ENCODE data around the gene NRP2. TPM values are rescaled to one million over a fixed set of nuclear protein-coding genes. Genes with fewer than 3 reads are reported as not detected.

The NRP2 gene
- total and polyA plus RNA-seq, 2 of the 13 experiments (the other 11 are each of a cell fraction or from before 2014, with no cell fraction given): 0.65 to 1.4 TPM

DNA sequence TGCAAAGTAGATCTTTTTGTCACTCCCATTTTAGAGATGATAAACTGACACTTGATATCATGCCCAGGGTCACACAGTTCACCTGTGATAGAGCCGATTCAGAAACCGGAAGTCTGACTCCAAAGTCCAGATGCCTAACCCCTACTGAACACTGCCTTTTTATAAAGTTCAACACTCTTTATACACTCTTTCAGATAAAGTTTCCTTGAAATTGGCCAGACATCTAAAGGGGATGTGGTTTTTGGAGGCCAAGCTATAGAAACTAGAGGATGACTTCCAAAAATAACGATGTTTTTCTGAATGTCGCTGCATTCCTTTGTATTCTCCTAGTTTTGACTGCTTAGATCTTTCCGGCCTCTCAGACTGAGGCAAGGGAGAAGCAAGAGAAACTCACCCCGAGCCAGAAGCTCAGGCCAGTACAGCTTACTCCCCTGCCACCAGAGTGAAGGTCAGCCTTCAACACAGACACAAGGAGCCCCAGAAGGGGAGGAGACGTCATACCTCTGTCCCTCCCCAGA lies 61.8 kb downstream of the NRP2 start:
- Histone ChIP-seq H3K27ac (ENCODE audit: extremely low read length, insufficient read depth, low read length) (no peak overlapping the region), H4K20me1 (ENCODE audit: insufficient read depth, low read length) (no peaks in the 10 kb centered on the region), H3K4me1 (ENCODE audit: insufficient read depth, low read length) (peaks cover 20% of the 10 kb centered on the region), H3K79me2 (ENCODE audit: insufficient read depth, low read length) (no peaks in the 10 kb centered on the region), H3K27me3 (ENCODE audit: control insufficient read depth in 1 of 2, insufficient read depth in 2 of 2, low read length in 2 of 2) (peaks cover 0 to 3% of the 10 kb centered on the region in 2 experiments; a peak in 1 of 5 replicates), H3K4me2 (ENCODE audit: low read depth, low read length) (no peak overlapping the region), H3K4me3 (replicated peaks in 1 of 3; ENCODE audit: insufficient read depth in 1 of 3, low read depth in 2 of 3, low read length in 3 of 3) (no peak overlapping the region), H2AFZ (ENCODE audit: low read length) (no peak overlapping the region), H3K9me3 (ENCODE audit: low read length) (no peaks in the 10 kb centered on the region), H3K36me3 (replicated peaks in 1 of 2; ENCODE audit: control insufficient read depth in 1 of 2, insufficient read depth in 2 of 2, low read length in 2 of 2) (no peaks in the 10 kb centered on the region), H3K9ac (ENCODE audit: insufficient read depth, low read depth, low read length) (no peak overlapping the region)
- CTCF ChIA-PET (ENCODE audit: low intra/inter-chr PET ratio, low total read pairs): no interaction called here
- DNase-seq (ENCODE audit: low spot score) (no peak), FAIRE-seq (no peak), ATAC-seq (peak; percentile 39; the same call in 2 of the 3 replicates)
- 36% methylated on average over 7 of the region's 7 CpGs for WGBS (ENCODE audit: low lambda C conversion rate)
- BruUV-seq (replicated peaks): no TSS peak
- intact Hi-C loops (cut with micrococcal nuclease; ENCODE audit: unreplicated experiment) (no loop called here), in situ Hi-C loops (cut with HindIII; ENCODE audit: extremely low pct_ligation_motif_present, low pct_unique_long_range_greater_than_20kb) (no loop called here)
- POLR2A ChIA-PET: no interaction called here
- no peak for TF ChIP-seq ZNF224 (CRISPR knock-in tag; IDR thresholded peaks at IDR 0.05)
- peak; percentile 66; the same call in 1 of the 2 replicates for TF ChIP-seq ZNF709 (CRISPR knock-in tag; IDR thresholded peaks at IDR 0.05)
- peak; percentile 81 for TF ChIP-seq ZNF629 (CRISPR knock-in tag; conservative IDR thresholded peaks at IDR 0.05)

DNA sequence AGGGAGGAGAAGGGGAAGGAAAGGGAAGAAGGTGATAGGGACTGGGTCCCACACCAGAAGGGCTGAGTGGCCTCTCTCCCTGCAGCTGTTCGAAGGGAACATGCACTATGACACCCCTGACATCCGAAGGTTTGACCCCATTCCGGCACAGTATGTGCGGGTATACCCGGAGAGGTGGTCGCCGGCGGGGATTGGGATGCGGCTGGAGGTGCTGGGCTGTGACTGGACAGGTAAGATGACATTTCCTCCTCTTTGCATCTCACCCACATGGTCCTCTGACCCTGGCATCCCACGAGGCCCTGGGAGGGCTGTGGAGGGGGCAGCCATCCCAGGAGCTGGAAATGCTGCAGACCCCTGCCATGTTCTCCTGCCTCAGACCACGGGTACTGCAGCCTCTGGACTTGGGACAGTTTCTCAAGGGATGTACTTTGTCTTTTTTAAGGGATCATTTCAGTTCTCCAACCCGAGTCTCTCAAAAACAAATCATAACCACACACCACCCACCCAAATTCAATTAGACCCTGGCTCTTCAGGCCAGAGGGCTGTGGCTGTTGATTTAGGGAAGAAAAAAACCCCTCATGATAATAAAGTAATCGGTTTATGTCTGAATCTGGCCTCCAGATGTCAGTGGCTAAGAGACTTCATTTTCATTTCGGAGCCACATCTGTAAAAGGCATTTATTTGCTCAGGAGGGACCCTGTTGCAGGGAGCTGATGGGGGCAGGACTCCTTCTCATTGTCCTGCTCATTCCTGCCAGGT lies 63.5 kb downstream of the NRP2 start:
- Histone ChIP-seq H3K9me3 (ENCODE audit: low read length) (no peaks in the 10 kb centered on the region), H3K4me2 (ENCODE audit: low read depth, low read length) (no peak overlapping the region), H4K20me1 (ENCODE audit: insufficient read depth, low read length) (no peaks in the 10 kb centered on the region), H3K4me3 (replicated peaks in 1 of 3; ENCODE audit: insufficient read depth in 1 of 3, low read depth in 2 of 3, low read length in 3 of 3) (no peak overlapping the region), H3K9ac (ENCODE audit: insufficient read depth, low read depth, low read length) (no peak overlapping the region), H3K4me1 (ENCODE audit: insufficient read depth, low read length) (peaks cover 20% of the 10 kb centered on the region), H3K27me3 (ENCODE audit: control insufficient read depth in 1 of 2, insufficient read depth in 2 of 2, low read length in 2 of 2) (peaks cover 0 to 3% of the 10 kb centered on the region in 2 experiments; a peak in 1 of 5 replicates), H3K27ac (ENCODE audit: extremely low read length, insufficient read depth, low read length) (no peak overlapping the region), H3K79me2 (ENCODE audit: insufficient read depth, low read length) (no peaks in the 10 kb centered on the region), H3K36me3 (replicated peaks in 1 of 2; ENCODE audit: control insufficient read depth in 1 of 2, insufficient read depth in 2 of 2, low read length in 2 of 2) (no peaks in the 10 kb centered on the region), H2AFZ (ENCODE audit: low read length) (no peak overlapping the region)
- no peak for FAIRE-seq
- WGBS (ENCODE audit: low lambda C conversion rate): 60% methylated on average over 14 of the region's 14 CpGs
- ChIA-PET CTCF (ENCODE audit: low intra/inter-chr PET ratio, low total read pairs) (no interaction called here), POLR2A (no interaction called here)
- TF ChIP-seq KLF16 (CRISPR knock-in tag; IDR thresholded peaks at IDR 0.05): no peak
- no peak for TF ChIP-seq PCBP1 (IDR thresholded peaks at IDR 0.05; ENCODE audit: borderline replicate concordance, low read depth, low read length)
- no peak for TF ChIP-seq FOXA1 (IDR thresholded peaks at IDR 0.05)
- no peak for TF ChIP-seq FOXA1 (CRISPR knock-in tag; IDR thresholded peaks at IDR 0.05)
- TF ChIP-seq, protein P1, sequence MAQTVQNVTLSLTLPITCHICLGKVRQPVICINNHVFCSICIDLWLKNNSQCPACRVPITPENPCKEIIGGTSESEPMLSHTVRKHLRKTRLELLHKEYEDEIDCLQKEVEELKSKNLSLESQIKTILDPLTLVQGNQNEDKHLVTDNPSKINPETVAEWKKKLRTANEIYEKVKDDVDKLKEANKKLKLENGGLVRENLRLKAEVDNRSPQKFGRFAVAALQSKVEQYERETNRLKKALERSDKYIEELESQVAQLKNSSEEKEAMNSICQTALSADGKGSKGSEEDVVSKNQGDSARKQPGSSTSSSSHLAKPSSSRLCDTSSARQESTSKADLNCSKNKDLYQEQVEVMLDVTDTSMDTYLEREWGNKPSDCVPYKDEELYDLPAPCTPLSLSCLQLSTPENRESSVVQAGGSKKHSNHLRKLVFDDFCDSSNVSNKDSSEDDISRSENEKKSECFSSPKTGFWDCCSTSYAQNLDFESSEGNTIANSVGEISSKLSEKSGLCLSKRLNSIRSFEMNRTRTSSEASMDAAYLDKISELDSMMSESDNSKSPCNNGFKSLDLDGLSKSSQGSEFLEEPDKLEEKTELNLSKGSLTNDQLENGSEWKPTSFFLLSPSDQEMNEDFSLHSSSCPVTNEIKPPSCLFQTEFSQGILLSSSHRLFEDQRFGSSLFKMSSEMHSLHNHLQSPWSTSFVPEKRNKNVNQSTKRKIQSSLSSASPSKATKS (CRISPR knock-in tag; IDR thresholded peaks at IDR 0.05): no peak
- no peak for TF ChIP-seq GZF1 (CRISPR knock-in tag; IDR thresholded peaks at IDR 0.05)
- no peak for TF ChIP-seq KDM4B (CRISPR knock-in tag; IDR thresholded peaks at IDR 0.05)
- TF ChIP-seq, protein P2, sequence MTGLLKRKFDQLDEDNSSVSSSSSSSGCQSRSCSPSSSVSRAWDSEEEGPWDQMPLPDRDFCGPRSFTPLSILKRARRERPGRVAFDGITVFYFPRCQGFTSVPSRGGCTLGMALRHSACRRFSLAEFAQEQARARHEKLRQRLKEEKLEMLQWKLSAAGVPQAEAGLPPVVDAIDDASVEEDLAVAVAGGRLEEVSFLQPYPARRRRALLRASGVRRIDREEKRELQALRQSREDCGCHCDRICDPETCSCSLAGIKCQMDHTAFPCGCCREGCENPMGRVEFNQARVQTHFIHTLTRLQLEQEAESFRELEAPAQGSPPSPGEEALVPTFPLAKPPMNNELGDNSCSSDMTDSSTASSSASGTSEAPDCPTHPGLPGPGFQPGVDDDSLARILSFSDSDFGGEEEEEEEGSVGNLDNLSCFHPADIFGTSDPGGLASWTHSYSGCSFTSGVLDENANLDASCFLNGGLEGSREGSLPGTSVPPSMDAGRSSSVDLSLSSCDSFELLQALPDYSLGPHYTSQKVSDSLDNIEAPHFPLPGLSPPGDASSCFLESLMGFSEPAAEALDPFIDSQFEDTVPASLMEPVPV (CRISPR knock-in tag; IDR thresholded peaks at IDR 0.05): no peak
- no TSS peak for BruUV-seq (replicated peaks)
- intact Hi-C loops (cut with micrococcal nuclease; ENCODE audit: unreplicated experiment) (no loop called here), in situ Hi-C loops (cut with HindIII; ENCODE audit: extremely low pct_ligation_motif_present, low pct_unique_long_range_greater_than_20kb) (no loop called here)
- no peak for DNase-seq (ENCODE audit: low spot score)
- ATAC-seq: no peak
